HG03064 (cell line): ENCODE measurements around the gene FCGR3B.
"Not testable (repeated sequence)": the region's sequence is repeated elsewhere in the genome, so short reads cannot be mapped to it uniquely, and the experiment has no call there.

Experiments
- ATAC-seq: cut with Tn5 transposase; IDR thresholded peaks from one replicate; pipeline ENCODE4 v1.9.1; 2021; ENCODE audit warnings: low read depth; ENCODE audit not compliant: unreplicated experiment

The FCGR3B gene

GRCh38 chr1:161631076-161631475, at the start of gene FCGR3B:
Gene FCGR3B (minus strand): TSS chr1:161631176. CDS start chr1:161631094, 82 bp downstream.
- ATAC-seq, result no peak

GRCh38 chr1:161678500-161678899, 47.5 kb upstream of the FCGR3B start:
- no peak for ATAC-seq

DNA sequence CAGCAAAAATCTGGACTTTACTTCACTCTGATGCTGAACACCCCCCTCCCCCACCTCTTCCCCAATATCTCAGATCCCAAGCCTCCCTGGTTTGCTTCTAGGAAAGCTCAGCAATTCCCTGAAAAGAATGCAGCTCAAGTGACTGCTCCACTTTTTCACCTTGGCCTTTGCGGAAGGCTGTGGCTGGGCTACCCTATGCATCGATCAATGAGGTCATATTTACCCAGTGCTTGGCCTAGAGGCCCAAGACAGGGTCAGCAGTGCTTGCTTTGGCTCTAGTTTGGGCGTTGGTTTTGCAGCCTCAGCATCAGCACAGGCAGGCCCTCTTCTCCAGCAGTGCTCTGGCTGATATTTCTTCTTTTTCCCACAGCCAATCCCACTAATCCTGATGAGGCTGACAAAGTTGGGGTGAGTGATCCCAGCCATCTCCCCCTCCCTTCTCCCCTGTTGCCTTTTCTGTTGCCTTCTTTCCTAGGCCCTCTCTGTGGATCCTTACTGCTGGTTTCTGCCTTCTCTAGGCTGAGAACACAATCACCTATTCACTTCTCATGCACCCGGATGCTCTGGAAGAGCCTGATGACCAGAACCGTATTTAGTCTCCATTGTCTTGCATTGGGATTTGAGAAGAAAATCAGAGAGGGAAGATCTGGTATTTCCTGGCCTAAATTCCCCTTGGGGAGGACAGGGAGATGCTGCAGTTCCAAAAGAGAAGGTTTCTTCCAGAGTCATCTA, 46.1 kb upstream of the FCGR3B start:
- ATAC-seq, result no peak

DNA sequence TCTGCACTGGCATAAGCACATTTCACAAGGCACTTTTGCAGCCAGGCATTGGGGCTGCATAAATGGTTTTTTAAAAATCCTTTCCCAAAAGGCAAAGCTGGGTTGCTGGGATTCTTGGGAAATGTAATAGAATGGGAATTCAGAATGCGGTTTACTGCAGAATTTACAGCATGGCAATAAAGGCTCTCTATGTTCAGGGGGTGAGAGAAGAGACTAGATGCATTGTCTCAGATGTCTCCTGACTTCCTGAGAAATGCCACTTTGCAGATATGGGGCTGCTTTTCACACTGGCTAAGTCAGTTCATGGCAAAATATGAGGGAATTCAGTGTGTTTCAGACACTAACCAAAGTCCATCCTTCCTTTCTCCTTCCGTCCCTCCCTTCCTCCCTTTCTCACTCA, 45.5 kb upstream of the FCGR3B start:
- ATAC-seq, result no peak

DNA sequence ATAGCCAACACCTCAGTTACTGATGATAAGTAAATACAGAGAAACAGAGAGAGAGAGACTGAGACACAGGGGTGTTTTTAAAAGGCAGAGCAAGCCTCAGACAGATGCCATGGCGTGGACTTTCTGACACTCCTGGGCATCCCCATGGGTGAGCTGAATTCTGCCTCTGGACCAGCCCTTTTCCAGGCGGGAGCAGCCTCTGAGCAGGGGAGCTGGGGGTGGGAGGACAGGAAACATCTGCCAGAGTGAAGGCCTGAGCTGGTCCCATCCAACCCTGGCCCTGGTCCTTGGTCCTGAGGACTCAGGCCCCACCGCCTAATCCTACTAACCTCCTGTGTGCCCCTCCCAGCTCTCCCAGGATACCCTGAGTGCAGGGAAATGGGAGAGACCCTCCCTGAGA, 43.9 kb upstream of the FCGR3B start:
- ATAC-seq, result not testable (repeated sequence)

DNA sequence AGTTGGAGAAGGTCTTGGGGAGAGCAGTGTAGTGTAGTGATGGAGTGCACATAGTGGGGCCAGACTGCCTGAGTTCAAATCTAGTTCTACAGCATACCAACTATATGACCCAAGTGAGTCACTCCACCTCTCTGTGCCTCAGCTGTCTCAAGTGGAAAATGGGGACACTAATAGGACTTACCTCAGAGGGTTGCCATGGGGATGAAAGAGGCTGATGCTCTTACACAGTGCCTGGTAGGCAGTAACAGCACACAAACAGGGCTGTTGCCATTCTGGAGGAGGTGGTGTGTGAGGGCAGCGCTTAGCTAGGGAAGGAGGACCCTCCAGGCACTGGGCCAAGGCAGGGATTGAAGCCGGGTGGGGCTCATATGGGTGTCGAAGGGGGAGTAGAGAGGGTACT, 43.5 kb upstream of the FCGR3B start:
- not testable (repeated sequence) for ATAC-seq

DNA sequence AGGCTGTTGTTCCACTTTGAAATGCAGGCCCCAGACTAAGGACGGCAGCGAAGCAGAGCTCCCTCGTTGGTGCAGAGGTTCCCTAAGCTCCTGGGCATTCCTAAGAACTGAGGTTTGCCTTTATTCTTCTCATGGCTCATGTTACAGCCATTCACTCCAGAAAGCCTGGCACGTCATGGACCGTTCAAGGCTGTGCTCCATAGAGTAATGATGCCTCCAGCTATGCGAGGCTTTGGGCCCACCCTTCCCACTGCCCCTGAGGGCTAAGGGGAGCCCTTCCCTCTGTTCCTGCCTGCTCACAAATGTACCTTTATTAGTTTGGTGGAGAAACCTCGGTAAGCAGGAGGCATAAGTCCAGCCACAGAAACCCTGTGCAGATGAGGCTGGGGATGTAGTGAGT, 42.5 kb upstream of the FCGR3B start:
- not testable (repeated sequence) for ATAC-seq

DNA sequence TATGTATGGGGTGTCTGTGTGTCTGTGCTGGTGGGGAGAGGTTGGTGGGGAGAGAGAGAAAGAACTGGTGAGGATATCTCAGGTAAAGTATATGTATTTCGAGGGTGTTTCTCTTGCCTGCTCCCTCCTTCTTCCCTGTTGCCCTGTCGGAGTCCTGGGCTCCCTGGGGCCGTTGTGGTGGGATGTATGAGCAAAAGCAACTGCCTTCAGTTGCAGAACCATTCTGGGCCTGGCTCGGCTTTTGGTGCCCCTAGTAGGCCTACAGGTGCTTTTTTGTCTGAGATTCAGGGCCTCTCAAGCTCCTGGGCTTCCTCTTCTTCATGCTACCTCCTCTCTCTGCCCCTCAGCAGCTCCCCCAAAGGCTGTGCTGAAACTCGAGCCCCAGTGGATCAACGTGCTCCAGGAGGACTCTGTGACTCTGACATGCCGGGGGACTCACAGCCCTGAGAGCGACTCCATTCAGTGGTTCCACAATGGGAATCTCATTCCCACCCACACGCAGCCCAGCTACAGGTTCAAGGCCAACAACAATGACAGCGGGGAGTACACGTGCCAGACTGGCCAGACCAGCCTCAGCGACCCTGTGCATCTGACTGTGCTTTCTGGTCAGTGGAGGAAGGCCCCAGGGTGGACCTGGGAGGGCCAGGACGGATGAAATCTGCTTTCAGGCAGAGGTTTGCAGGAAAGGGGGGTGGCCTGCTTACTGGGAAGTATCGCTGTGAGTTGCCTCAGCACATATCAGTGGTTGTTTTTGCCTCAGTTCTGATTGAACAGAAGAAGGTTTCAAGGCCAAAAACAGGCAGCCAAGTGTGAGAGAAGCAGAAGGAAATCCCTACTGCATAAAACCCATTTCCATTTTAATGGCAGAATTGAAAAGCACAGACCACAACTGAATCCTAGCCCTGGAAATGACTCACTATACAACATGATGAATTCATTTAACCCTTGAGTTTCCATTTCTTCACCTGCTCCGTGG, 40.4 kb upstream of the FCGR3B start:
- ATAC-seq, result not testable (repeated sequence)

DNA sequence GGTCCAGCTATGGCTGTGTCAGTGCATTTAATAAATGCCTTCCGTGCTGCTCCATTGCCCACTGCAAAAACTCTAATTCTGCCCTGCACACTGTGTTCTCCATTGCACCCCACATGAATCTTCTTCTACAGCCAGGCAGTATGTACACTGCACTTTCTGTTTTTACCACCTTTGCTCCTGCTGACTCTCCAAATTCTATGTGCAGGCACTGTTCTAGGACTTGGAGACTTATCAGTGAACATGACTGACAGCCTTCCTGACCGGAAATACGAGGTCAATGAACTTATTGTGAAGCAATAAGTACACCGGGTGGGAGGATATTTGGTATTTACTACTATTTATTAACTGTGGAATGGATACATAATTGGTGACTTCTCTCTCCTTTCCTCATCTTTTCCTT, 33.7 kb upstream of the FCGR3B start:
- ATAC-seq, result not testable (repeated sequence)

- peak; percentile 27 for ATAC-seq
Measured at GRCh38 chr1:161663569-161663968, 32.6 kb upstream of the FCGR3B start.

- peak; percentile 75 for ATAC-seq
Measured at GRCh38 chr1:161662684-161663339, 31.8 kb upstream of the FCGR3B start, which contains the start of gene FCGR2B. Gene FCGR2B (plus strand): TSS chr1:161663143. CDS start chr1:161663242, 99 bp downstream.

DNA sequence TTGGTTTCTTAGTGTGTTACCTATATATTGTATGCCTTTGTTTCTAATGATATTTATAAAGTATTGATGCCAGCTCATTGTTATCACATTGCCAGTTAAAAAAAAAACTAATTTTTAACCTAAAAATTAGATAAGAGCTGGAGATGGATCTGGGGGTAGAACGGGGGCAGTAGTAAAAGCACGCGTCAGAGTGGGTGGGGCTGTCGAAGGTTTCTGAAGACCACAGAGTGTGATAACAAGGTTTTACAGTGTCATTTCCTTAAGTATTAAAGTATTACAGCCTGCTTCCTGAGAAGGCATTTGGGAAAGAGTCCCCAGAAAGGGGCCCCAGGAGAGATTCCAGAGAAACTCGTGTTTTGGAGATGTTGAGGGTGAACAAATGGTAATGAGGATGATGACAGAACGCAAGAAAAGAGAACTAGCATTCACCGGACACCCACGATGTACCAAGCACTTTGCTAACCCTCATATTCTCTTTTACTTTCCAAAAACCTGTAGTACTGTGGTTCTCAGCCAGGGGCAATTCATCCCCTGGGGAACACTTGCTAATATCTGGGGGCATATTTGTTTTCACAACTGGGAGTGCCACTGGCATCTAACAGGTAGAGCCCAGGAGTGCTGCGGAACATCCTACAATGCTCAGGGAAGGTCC, 30.8 kb upstream of the FCGR3B start:
- ATAC-seq, result not testable (repeated sequence)

GRCh38 chr1:161658524-161658923, 27.5 kb upstream of the FCGR3B start:
- ATAC-seq, result not testable (repeated sequence)

- ATAC-seq, result not testable (repeated sequence)
Measured at GRCh38 chr1:161653971-161654370, 23.0 kb upstream of the FCGR3B start.

- ATAC-seq, result not testable (repeated sequence)
Measured at GRCh38 chr1:161653541-161653940, 22.6 kb upstream of the FCGR3B start.

- not testable (repeated sequence) for ATAC-seq
Measured at GRCh38 chr1:161647507-161648360, 16.8 kb upstream of the FCGR3B start.

DNA sequence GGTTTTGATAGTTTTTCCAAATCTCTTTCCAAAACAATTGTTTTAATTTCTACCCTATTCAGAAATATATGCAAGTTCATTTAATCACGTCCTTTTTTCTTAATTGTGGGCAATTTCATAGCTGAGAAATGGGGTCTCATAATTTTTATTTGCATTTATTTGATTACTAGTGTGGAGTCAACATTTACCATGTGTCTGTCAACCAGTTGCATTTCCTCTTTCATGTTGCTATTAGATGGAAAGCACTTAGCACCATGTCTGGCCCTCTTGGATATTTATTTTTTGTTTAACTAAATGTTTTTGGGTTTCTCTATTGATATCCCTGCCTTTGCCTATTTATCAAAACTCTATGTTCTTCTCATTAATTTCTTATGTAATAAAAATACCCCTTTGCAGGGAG, 13.9 kb upstream of the FCGR3B start:
- not testable (repeated sequence) for ATAC-seq

GRCh38 chr1:161643481-161644208, 12.7 kb upstream of the FCGR3B start:
- ATAC-seq, result not testable (repeated sequence)

- ATAC-seq, result not testable (repeated sequence)
Measured at GRCh38 chr1:161642697-161643096, 11.7 kb upstream of the FCGR3B start.
